A673 (cell line): Measurements from ENCODE around the gene ACSS2. TPM values are rescaled to one million over a fixed set of nuclear protein-coding genes. Genes with fewer than 3 reads are reported as not detected.

Experiments used
- BruUV-seq: library from RNA; stranded (reverse); fragments of 400-500 nt; replicated peaks from 2 replicates; lab custom pipeline; 2021; lab: Mats Ljungman, UMichigan
- CTCF ChIA-PET: fragments of 300-600 bp; sonication (Branson Sonifier 250); formaldehyde crosslinking; loops from one replicate; lab custom pipeline; 2022; ENCODE audit warnings: antibody characterized with exemption; lab: Charles Lee
- POLR2A ChIA-PET: fragments of 300-600 bp; sonication (Branson Sonifier 250); formaldehyde crosslinking; loops from one replicate; lab custom pipeline; 2022; ENCODE audit warnings: antibody characterized with exemption; ENCODE audit not compliant: low non-redundant PET; lab: Charles Lee
- DNase-seq: peaks from one replicate; pipeline ENCODE4 v3.0.0-alpha.2; 2015; ENCODE audit warnings: low spot score
- H3K27ac ChIP-seq: fragments of 200-600 bp; sonication (generic); 2 replicates; pipeline ENCODE4 v1.5.1; 2016; ENCODE audit warnings: mixed run types, low read depth, mild to moderate bottlenecking, mixed read lengths, antibody characterized with exemption, low read length; ENCODE audit not compliant: poor library complexity, severe bottlenecking
- H3K27me3 ChIP-seq: fragments of 200-600 bp; sonication (generic); replicated peaks from 2 replicates; pipeline ENCODE4 v1.6.1; 2017; ENCODE audit warnings: mixed run types, low read depth, mild to moderate bottlenecking, mixed read lengths, antibody characterized with exemption, low read length; ENCODE audit not compliant: insufficient read depth, poor library complexity
- H3K36me3 ChIP-seq: fragments of 200-600 bp; sonication (generic); 2 replicates; pipeline ENCODE4 v1.6.1; 2016; ENCODE audit warnings: mixed run types, mild to moderate bottlenecking, mixed read lengths, antibody characterized with exemption, low read length; ENCODE audit not compliant: insufficient read depth, poor library complexity, severe bottlenecking
- H3K4me1 ChIP-seq: fragments of 200-600 bp; sonication (generic); 2 replicates; pipeline ENCODE4 v1.6.1; 2017; ENCODE audit warnings: mixed run types, mild to moderate bottlenecking, mixed read lengths, antibody characterized with exemption, low read length; ENCODE audit not compliant: insufficient read depth, poor library complexity, severe bottlenecking
- H3K4me3 ChIP-seq: fragments of 200-600 bp; sonication (generic); 2 replicates; pipeline ENCODE4 v1.5.1; 2016; ENCODE audit warnings: low read depth, mixed run types, mild to moderate bottlenecking, mixed read lengths, low read length; ENCODE audit not compliant: poor library complexity, severe bottlenecking
- H3K9me3 ChIP-seq: fragments of 200-600 bp; sonication (generic); 2 replicates; pipeline ENCODE4 v1.6.1; 2016; ENCODE audit warnings: mixed run types, low read depth, mild to moderate bottlenecking, mixed read lengths, antibody characterized with exemption, low read length; ENCODE audit not compliant: poor library complexity, severe bottlenecking
- CTCF ChIP-seq: fragments of 300-800, 200-600 bp; sonication (generic); conservative IDR thresholded peaks from 2 replicates; pipeline ENCODE4 v1.5.1; 2017; ENCODE audit warnings: low read depth, mild to moderate bottlenecking, antibody characterized with exemption, low read length, moderate library complexity, mixed read lengths
- EZH2 ChIP-seq: fragments of 200-600 bp; sonication (generic); IDR thresholded peaks from 2 replicates; pipeline ENCODE4 v1.6.1; 2017; ENCODE audit warnings: borderline replicate concordance, low read depth, mild to moderate bottlenecking, mixed read lengths, antibody characterized with exemption, low read length; ENCODE audit not compliant: poor library complexity, severe bottlenecking
- intact Hi-C: fragments of 100-400 bp; cut with micrococcal nuclease; formaldehyde crosslinking; loops from one replicate; pipeline ENCODE4 v1.10.0; 2022; ENCODE audit not compliant: unreplicated experiment
- total RNA-seq: library from RNA; stranded (reverse); gene quantifications from 2 replicates; pipeline ENCODE4 v1.2.3, GENCODE V29; 2021

Gene ACSS2
- total RNA-seq, 1 experiment from 2014 or later: 28.7 TPM

- Histone ChIP-seq H3K9me3 (no peaks in the 10 kb centered on the region), H3K4me1 (no peaks in the 10 kb centered on the region), H3K27ac (no peak overlapping the region), H3K36me3 (no peaks in the 10 kb centered on the region), H3K27me3 (peaks cover 4% of the 10 kb centered on the region), H3K4me3 (no peak overlapping the region)
- ChIA-PET CTCF (no interaction called here), POLR2A (no interaction called here)
- TF ChIP-seq EZH2: no peak
- TF ChIP-seq CTCF: no peak
- no TSS peak for BruUV-seq
- intact Hi-C loops: loop anchor here (5.0 kb wide), 1 partner anchor 132 kb away; no protein-coding TSS in a partner anchor
- DNase-seq: no peak
Observed at GRCh38 chr20:34964486-34964885, 88.1 kb downstream of the ACSS2 start.

GRCh38 chr20:34965051-34965450 is 88.6 kb downstream of the ACSS2 start:
- H3K27me3 ChIP-seq: peaks cover 4% of the 10 kb centered on the region
- CTCF ChIA-PET: no interaction called here
- no peak for TF ChIP-seq CTCF
- TF ChIP-seq EZH2: no peak
- intact Hi-C loops: no loop called here
- H3K27ac ChIP-seq: no peak overlapping the region
- H3K9me3 ChIP-seq: no peaks in the 10 kb centered on the region
- no peaks in the 10 kb centered on the region for H3K36me3 ChIP-seq
- BruUV-seq: no TSS peak
- no peaks in the 10 kb centered on the region for H3K4me1 ChIP-seq
- POLR2A ChIA-PET: no interaction called here
- no peak for DNase-seq
- H3K4me3 ChIP-seq: no peak overlapping the region

- DNase-seq: no peak
- intact Hi-C loops: no loop called here
- peaks cover 4% of the 10 kb centered on the region for H3K27me3 ChIP-seq
- no TSS peak for BruUV-seq
- CTCF ChIA-PET: no interaction called here
- no peak overlapping the region for H3K27ac ChIP-seq
- no peaks in the 10 kb centered on the region for H3K36me3 ChIP-seq
- H3K9me3 ChIP-seq: no peaks in the 10 kb centered on the region
- H3K4me3 ChIP-seq: no peak overlapping the region
- POLR2A ChIA-PET: no interaction called here
- no peaks in the 10 kb centered on the region for H3K4me1 ChIP-seq
- TF ChIP-seq EZH2 (no peak), CTCF (no peak)
Observed at GRCh38 chr20:34967421-34967820, 91.0 kb downstream of the ACSS2 start.
